GM23248 (cell line): Measurements from ENCODE around the gene GRIP2. TPM values are rescaled to one million over a fixed set of nuclear protein-coding genes. Genes with fewer than 3 reads are reported as not detected.

Experiments used
- DNase-seq: peaks from one replicate; pipeline ENCODE4 v3.0.0-alpha.2; 2015
- H2AFZ ChIP-seq: fragments of 200-600 bp; sonication (generic); 2 replicates; pipeline ENCODE4 v1.6.1; 2016; ENCODE audit warnings: antibody characterized with exemption
- H3F3A ChIP-seq: fragments of 200-600 bp; sonication (generic); 2 replicates; pipeline ENCODE4 v1.6.1; 2016; ENCODE audit warnings: mild to moderate bottlenecking, antibody characterized with exemption, mixed run types; ENCODE audit not compliant: insufficient read depth
- H3K27ac ChIP-seq: fragments of 200-600 bp; sonication (generic); 2 replicates; pipeline ENCODE4 v1.5.1; 2016; ENCODE audit warnings: mild to moderate bottlenecking
- H3K27me3 ChIP-seq: fragments of 200-600 bp; sonication (generic); replicated peaks from 2 replicates; pipeline ENCODE4 v1.6.1; 2016; ENCODE audit warnings: mild to moderate bottlenecking; ENCODE audit not compliant: insufficient read depth
- H3K36me3 ChIP-seq: fragments of 200-600 bp; sonication (generic); 2 replicates; pipeline ENCODE4 v1.6.1; 2016; ENCODE audit warnings: low read depth, mild to moderate bottlenecking
- H3K4me1 ChIP-seq: fragments of 200-600 bp; sonication (generic); 2 replicates; pipeline ENCODE4 v1.6.1; 2016; ENCODE audit warnings: mild to moderate bottlenecking; ENCODE audit not compliant: insufficient read depth
- H3K4me2 ChIP-seq: fragments of 200-600 bp; sonication (generic); one replicate; pipeline ENCODE4 v1.6.1; 2016; ENCODE audit warnings: mild to moderate bottlenecking; ENCODE audit not compliant: unreplicated experiment
- H3K4me3 ChIP-seq: fragments of 200-600 bp; sonication (generic); 2 replicates; pipeline ENCODE4 v1.5.1; 2016; ENCODE audit warnings: mild to moderate bottlenecking
- H3K79me2 ChIP-seq: fragments of 200-600 bp; sonication (generic); 2 replicates; pipeline ENCODE4 v1.6.1; 2016; ENCODE audit warnings: mild to moderate bottlenecking; ENCODE audit not compliant: insufficient read depth
- H3K9ac ChIP-seq: fragments of 200-600 bp; sonication (generic); 2 replicates; pipeline ENCODE4 v1.6.1; 2016; ENCODE audit warnings: mild to moderate bottlenecking
- H3K9me2 ChIP-seq: fragments of 200-600 bp; sonication (generic); 2 replicates; pipeline ENCODE4 v1.6.1; 2016; ENCODE audit warnings: mixed run types, mild to moderate bottlenecking, moderate library complexity; ENCODE audit not compliant: insufficient read depth
- H3K9me3 ChIP-seq: fragments of 200-600 bp; sonication (generic); one replicate; pipeline ENCODE4 v1.6.1; 2017; ENCODE audit warnings: low read depth
- H4K20me1 ChIP-seq: fragments of 200-600 bp; sonication (generic); 2 replicates; pipeline ENCODE4 v1.6.0; 2016; ENCODE audit not compliant: insufficient read depth
- EZH2 ChIP-seq: fragments of 200-600 bp; sonication (generic); IDR thresholded peaks from 2 replicates; pipeline ENCODE4 v1.6.1; 2018; ENCODE audit warnings: antibody characterized with exemption, mild to moderate bottlenecking; ENCODE audit not compliant: insufficient read depth, poor library complexity, severe bottlenecking
- EZH2phosphoT487 ChIP-seq: fragments of 200-600 bp; sonication (generic); IDR thresholded peaks from 2 replicates; pipeline ENCODE4 v1.6.1; 2018; ENCODE audit warnings: antibody characterized with exemption, moderate library complexity, mild to moderate bottlenecking, low read depth; ENCODE audit not compliant: insufficient read depth
- WGBS, 2 experiments: methylation state at CpG; one replicate each; pipeline ENCODE4 v1.1.6; 2015 to 2017; ENCODE audit warnings: low lambda C conversion rate in 2 of 2, low coverage in 1 of 2; ENCODE audit errors: missing lambda C conversion rate in 2 of 2; 5-methylcytosine and 5-hydroxymethylcytosine counted together
- in situ Hi-C: fragments of 300-500 bp; cut with MboI; formaldehyde crosslinking; loops from 2 replicates; pipeline ENCODE4 v1.15.0; 2020
- polyA plus RNA-seq: library from polyadenylated mRNA; unstranded; fragments of >200 nt; fragmentation: Nextera tagmentation; extraction: Ambion mirVana; gene quantifications from 2 replicates; pipeline ENCODE4 v1.2.1, GENCODE V29; 2016
- total RNA-seq: library from RNA; depleted of rRNA; stranded (reverse); fragments of >200 nt; shearing (Covaris generic); gene quantifications from 2 replicates; pipeline ENCODE4 v1.2.3, GENCODE V29; 2014

Gene GRIP2
- total and polyA plus RNA-seq, 2 experiments from 2014 or later, result 0.11 to 0.14 TPM

DNA sequence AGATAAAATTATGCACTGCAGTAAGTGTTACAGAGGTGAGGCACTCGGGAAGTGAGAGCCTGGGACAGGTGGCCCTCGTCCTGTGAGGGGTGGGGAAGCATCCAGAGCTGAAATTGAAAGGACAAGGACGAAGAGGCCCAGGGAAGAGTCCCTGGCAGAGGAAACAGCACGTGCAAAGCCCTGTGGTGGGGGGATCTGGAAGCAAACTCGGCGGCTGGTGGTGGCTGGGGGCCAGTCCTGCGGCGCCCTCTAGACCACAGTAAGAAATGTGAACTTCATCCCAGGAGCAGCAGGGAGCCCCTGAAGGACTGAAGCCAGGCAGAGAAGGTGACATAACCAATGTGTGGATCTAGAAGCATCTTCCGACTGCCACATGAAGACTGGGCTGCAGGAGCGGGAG is 42.8 kb downstream of the GRIP2 start:
- no peaks in the 10 kb centered on the region for H3K27me3 ChIP-seq
- no peaks in the 10 kb centered on the region for H3K9me2 ChIP-seq
- no peaks in the 10 kb centered on the region for H3K79me2 ChIP-seq
- no peak overlapping the region for H3K4me2 ChIP-seq
- TF ChIP-seq EZH2phosphoT487, result no peak
- TF ChIP-seq EZH2, result no peak
- no peaks in the 10 kb centered on the region for H3F3A ChIP-seq
- H3K9me3 ChIP-seq, result no peaks in the 10 kb centered on the region
- H3K27ac ChIP-seq, result no peak overlapping the region
- no peak for DNase-seq
- no peak overlapping the region for H3K4me3 ChIP-seq
- in situ Hi-C loops, result no loop called here
- H3K4me1 ChIP-seq, result no peaks in the 10 kb centered on the region
- H4K20me1 ChIP-seq, result no peaks in the 10 kb centered on the region
- 60 to 61% methylated on average over 10 of the region's 10 CpGs for WGBS, 2 experiments
- no peak overlapping the region for H3K9ac ChIP-seq
- no peak overlapping the region for H2AFZ ChIP-seq
- no peaks in the 10 kb centered on the region for H3K36me3 ChIP-seq

DNA sequence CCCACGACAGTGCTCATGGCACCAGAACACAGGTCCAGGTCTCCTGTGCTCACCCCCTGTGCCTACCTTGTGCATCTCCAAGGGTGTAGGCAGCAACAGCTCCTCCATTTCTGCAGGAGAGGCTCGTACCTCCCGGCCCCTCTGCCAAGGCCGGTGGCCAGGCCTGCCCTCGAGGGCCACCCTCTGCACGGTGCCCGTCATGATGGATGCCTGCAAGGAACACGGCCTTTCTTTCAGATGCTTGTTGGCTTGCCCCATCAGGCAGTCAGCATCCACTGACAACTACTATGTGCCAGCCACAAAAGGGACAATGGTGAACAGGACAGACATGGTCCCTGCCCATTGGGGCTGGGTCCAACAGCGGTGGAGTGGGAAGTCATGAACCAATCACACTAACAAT is 43.8 kb downstream of the GRIP2 start:
- no peak overlapping the region for H3K9ac ChIP-seq
- H3K27ac ChIP-seq, result no peak overlapping the region
- 75 to 83% methylated on average over 8 to 9 of the region's 9 CpGs for WGBS, 2 experiments
- no peak overlapping the region for H3K4me3 ChIP-seq
- H3K79me2 ChIP-seq, result no peaks in the 10 kb centered on the region
- no peaks in the 10 kb centered on the region for H3K9me2 ChIP-seq
- no peak for TF ChIP-seq EZH2
- no peak for TF ChIP-seq EZH2phosphoT487
- no peaks in the 10 kb centered on the region for H3F3A ChIP-seq
- no peaks in the 10 kb centered on the region for H4K20me1 ChIP-seq
- no peak overlapping the region for H3K4me2 ChIP-seq
- no peaks in the 10 kb centered on the region for H3K36me3 ChIP-seq
- in situ Hi-C loops, result no loop called here
- no peaks in the 10 kb centered on the region for H3K27me3 ChIP-seq
- no peaks in the 10 kb centered on the region for H3K9me3 ChIP-seq
- DNase-seq, result no peak
- no peaks in the 10 kb centered on the region for H3K4me1 ChIP-seq
- H2AFZ ChIP-seq, result no peak overlapping the region

DNA sequence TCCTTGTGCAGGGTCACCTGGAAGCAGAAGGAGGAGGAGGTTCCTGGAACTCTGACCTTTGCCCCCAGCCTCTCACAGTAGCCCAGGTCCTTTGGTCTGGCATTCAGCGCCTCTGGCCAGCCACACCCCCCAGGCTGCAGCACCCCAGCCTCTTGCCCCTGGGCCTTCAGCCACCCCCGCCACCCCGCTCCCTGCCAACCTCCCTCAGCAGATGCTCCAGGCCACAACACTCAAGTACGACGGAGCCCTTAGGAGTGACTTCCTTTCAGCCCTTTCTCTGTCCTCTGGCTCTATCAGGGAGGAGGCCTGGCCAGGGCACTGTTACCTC is 45.2 kb downstream of the GRIP2 start:
- in situ Hi-C loops, result no loop called here
- no peaks in the 10 kb centered on the region for H3K36me3 ChIP-seq
- no peaks in the 10 kb centered on the region for H4K20me1 ChIP-seq
- DNase-seq, result no peak
- no peak overlapping the region for H3K4me2 ChIP-seq
- H3K27me3 ChIP-seq, result no peaks in the 10 kb centered on the region
- no peaks in the 10 kb centered on the region for H3F3A ChIP-seq
- no peaks in the 10 kb centered on the region for H3K4me1 ChIP-seq
- H3K27ac ChIP-seq, result no peak overlapping the region
- H3K9me3 ChIP-seq, result no peaks in the 10 kb centered on the region
- H3K79me2 ChIP-seq, result no peaks in the 10 kb centered on the region
- H3K9ac ChIP-seq, result no peak overlapping the region
- no peak overlapping the region for H2AFZ ChIP-seq
- no peaks in the 10 kb centered on the region for H3K9me2 ChIP-seq
- no peak overlapping the region for H3K4me3 ChIP-seq
- TF ChIP-seq EZH2 (no peak), EZH2phosphoT487 (no peak)
- WGBS, 2 experiments, result 79 to 94% methylated on average over 5 of the region's 5 CpGs

DNA sequence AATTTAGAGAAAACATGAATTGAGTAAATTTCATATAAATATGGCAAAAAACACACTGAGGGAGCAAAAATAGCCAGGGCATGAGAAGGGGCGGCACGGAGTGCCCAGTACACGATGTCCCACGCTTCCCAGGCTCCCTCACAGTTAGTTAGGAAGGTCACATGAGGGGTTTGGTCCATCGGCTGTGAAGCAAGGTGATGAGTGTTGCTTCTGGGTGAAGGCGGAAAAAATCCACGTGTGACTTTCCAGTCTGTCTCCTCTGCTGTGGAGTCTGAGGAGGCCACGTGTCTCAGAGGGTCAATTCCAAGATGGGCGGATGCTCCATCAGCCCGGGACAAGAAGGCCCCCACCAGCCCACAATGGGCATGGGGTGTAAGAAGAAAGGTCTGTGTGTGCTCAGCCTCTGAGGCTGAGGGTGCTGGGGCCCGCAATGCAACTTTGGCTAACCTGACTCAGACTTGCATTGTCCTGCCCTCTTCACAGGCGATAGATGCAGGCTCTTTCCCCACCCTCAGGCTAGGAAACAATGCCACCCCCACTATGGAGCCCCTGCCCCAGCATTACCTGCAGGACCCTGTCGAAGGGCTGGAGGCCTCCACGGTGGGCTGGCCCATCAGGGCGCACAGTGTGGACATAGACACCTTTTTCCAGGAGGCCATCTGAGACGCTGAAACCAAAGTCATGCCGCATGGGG is 45.7 kb downstream of the GRIP2 start:
- Histone ChIP-seq H3K4me1 (no peaks in the 10 kb centered on the region), H3K27ac (no peak overlapping the region), H3K4me2 (no peak overlapping the region), H3K36me3 (no peaks in the 10 kb centered on the region), H2AFZ (no peak overlapping the region), H3F3A (no peaks in the 10 kb centered on the region), H3K4me3 (no peak overlapping the region), H3K9me2 (no peaks in the 10 kb centered on the region), H3K27me3 (no peaks in the 10 kb centered on the region), H3K9ac (no peak overlapping the region), H4K20me1 (no peaks in the 10 kb centered on the region), H3K79me2 (no peaks in the 10 kb centered on the region), H3K9me3 (no peaks in the 10 kb centered on the region)
- DNase-seq, result no peak
- 78 to 82% methylated on average over 17 of the region's 17 CpGs for WGBS, 2 experiments
- TF ChIP-seq EZH2, result no peak
- no peak for TF ChIP-seq EZH2phosphoT487
- in situ Hi-C loops, result no loop called here
